SK-N-SH treated with all-trans-retinoic acid at 6 μM for 48 hours (cell line): ENCODE results near the gene USP7.

Source experiments
- ARNTL ChIP-seq: fragments of 450-650 bp; formaldehyde crosslinking; IDR thresholded peaks from 2 replicates; pipeline ENCODE4 v1.5.0; 2020; ENCODE audit warnings: low read depth, mild to moderate bottlenecking, moderate library complexity, borderline replicate concordance
- ESRRG ChIP-seq: fragments of 250-450 bp; sonication (Bioruptor Pico); IDR thresholded peaks from 2 replicates; pipeline ENCODE4 v1.6.1; 2021; ENCODE audit warnings: mild to moderate bottlenecking
- GLIS3 ChIP-seq: fragments of 250-450 bp; sonication (Bioruptor Pico); IDR thresholded peaks from 2 replicates; pipeline ENCODE4 v1.5.0; 2020; ENCODE audit warnings: mild to moderate bottlenecking, moderate library complexity
- RARB ChIP-seq: fragments of 250-450 bp; sonication (Bioruptor Pico); IDR thresholded peaks from 2 replicates; pipeline ENCODE4 v1.8.0; 2021; ENCODE audit warnings: mild to moderate bottlenecking, moderate library complexity
- ZFP30 ChIP-seq: fragments of 450-650 bp; formaldehyde crosslinking; IDR thresholded peaks from 2 replicates; pipeline ENCODE4 v1.5.0; 2022; ENCODE audit warnings: mild to moderate bottlenecking, moderate library complexity
- TF ChIP-seq, protein P1 (sequence below): fragments of 250-450 bp; sonication (Bioruptor Pico); IDR thresholded peaks from 2 replicates; pipeline ENCODE4 v1.5.1; 2020; ENCODE audit warnings: low read depth, mild to moderate bottlenecking, moderate library complexity
- TF ChIP-seq, protein P2 (sequence below): fragments of 250-450 bp; sonication (Bioruptor Pico); IDR thresholded peaks from 2 replicates; pipeline ENCODE4 v1.8.0; 2020; ENCODE audit warnings: mild to moderate bottlenecking, moderate library complexity, borderline replicate concordance

DNA sequence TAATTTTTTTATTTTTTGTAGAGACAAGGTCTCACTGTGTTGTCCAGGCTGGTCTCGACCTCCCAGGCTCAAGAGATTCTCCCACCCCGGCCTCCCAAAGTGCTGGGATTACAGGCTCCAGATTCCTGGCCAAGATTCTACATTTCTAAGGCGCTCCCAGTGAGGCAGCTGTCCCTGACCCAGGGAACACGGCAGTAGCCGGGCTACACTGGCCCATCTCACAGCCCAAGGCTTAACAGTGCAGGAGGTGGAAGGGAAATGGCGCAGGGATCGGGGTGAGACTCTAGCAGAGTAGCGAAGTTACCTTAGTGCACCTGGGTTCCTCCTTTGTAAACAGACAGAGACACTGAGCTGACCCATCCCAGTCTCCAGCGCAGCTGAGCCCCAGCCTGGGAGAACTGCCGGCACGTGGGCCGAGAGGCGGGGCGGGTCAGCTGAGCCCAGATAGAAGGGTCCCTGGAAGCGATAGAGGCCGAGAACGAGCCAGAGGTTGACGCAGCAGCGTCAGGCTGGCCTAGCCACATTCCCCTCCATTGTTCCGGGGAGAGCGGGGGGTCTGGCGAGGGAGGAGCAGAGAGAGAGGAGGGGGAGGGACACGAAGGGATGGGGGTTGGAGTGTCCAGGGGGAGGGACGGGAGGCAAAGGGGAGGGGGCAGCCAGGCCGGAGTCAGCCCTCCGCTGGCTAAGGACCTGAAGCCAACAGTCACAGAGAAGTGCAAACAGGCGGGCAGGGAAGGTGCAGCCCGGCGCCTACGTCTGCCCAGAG lies 97.4 kb downstream of the USP7 start:
- TF ChIP-seq, protein P1, sequence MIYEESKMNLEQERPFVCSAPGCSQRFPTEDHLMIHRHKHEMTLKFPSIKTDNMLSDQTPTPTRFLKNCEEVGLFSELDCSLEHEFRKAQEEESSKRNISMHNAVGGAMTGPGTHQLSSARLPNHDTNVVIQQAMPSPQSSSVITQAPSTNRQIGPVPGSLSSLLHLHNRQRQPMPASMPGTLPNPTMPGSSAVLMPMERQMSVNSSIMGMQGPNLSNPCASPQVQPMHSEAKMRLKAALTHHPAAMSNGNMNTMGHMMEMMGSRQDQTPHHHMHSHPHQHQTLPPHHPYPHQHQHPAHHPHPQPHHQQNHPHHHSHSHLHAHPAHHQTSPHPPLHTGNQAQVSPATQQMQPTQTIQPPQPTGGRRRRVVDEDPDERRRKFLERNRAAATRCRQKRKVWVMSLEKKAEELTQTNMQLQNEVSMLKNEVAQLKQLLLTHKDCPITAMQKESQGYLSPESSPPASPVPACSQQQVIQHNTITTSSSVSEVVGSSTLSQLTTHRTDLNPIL (CRISPR knock-in tag): no peak
- TF ChIP-seq ARNTL (CRISPR knock-in tag) (no peak), ESRRG (CRISPR knock-in tag) (no peak), GLIS3 (CRISPR knock-in tag) (no peak), RARB (no peak), ZFP30 (CRISPR knock-in tag) (no peak)
- TF ChIP-seq, protein P2, sequence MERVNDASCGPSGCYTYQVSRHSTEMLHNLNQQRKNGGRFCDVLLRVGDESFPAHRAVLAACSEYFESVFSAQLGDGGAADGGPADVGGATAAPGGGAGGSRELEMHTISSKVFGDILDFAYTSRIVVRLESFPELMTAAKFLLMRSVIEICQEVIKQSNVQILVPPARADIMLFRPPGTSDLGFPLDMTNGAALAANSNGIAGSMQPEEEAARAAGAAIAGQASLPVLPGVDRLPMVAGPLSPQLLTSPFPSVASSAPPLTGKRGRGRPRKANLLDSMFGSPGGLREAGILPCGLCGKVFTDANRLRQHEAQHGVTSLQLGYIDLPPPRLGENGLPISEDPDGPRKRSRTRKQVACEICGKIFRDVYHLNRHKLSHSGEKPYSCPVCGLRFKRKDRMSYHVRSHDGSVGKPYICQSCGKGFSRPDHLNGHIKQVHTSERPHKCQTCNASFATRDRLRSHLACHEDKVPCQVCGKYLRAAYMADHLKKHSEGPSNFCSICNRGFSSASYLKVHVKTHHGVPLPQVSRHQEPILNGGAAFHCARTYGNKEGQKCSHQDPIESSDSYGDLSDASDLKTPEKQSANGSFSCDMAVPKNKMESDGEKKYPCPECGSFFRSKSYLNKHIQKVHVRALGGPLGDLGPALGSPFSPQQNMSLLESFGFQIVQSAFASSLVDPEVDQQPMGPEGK: no peak
